GM18505 (cell line): ENCODE results near the gene ABCC8.
A peak's percentile ranks its signal among the peaks of the same experiment; 100 is the strongest.

ENCODE experiments used
- ATAC-seq: cut with Tn5 transposase; IDR thresholded peaks from one replicate; pipeline ENCODE4 v1.9.1; 2021; ENCODE audit not compliant: unreplicated experiment
- POLR2A ChIP-seq: IDR thresholded peaks from 4 replicates; pipeline ENCODE4 v1.6.1; 2011; ENCODE audit warnings: borderline replicate concordance; ENCODE audit not compliant: insufficient read depth, insufficient read length; ENCODE audit errors: extremely low read depth

Gene ABCC8

GRCh38 chr11:17394743-17395390 lies 81.8 kb downstream of the ABCC8 start:
- no peak for ATAC-seq
- no peak for TF ChIP-seq POLR2A

GRCh38 chr11:17393472-17393871 lies 83.2 kb downstream of the ABCC8 start:
- ATAC-seq, result no peak
- no peak for TF ChIP-seq POLR2A

GRCh38 chr11:17392872-17393271 lies 83.8 kb downstream of the ABCC8 start:
- no peak for ATAC-seq
- TF ChIP-seq POLR2A, result no peak

- TF ChIP-seq POLR2A, result no peak
- no peak for ATAC-seq
These were observed 84.9 kb downstream of the ABCC8 start for GRCh38 chr11:17391493-17392355.

- TF ChIP-seq POLR2A, result no peak
- ATAC-seq, result no peak
These were observed 86.5 kb downstream of the ABCC8 start for GRCh38 chr11:17389957-17390649.

GRCh38 chr11:17389211-17389956 lies 87.3 kb downstream of the ABCC8 start:
- ATAC-seq, result peak; percentile 59
- TF ChIP-seq POLR2A, result no peak

- no peak for TF ChIP-seq POLR2A
- peak; percentile 40 for ATAC-seq
These were observed 87.9 kb downstream of the ABCC8 start, which contains the start of gene KCNJ11 for GRCh38 chr11:17388609-17389210. Gene KCNJ11, minus strand, starts transcription at chr11:17388659. Its CDS starts 568 bp downstream, at chr11:17388091.

- ATAC-seq, result no peak
- no peak for TF ChIP-seq POLR2A
These were observed 88.8 kb downstream of the ABCC8 start for GRCh38 chr11:17387811-17388210.

- no peak for TF ChIP-seq POLR2A
- no peak for ATAC-seq
These were observed 89.4 kb downstream of the ABCC8 start for GRCh38 chr11:17387254-17387653.

GRCh38 chr11:17386331-17387084 lies 90.1 kb downstream of the ABCC8 start:
- peak; percentile 59 for ATAC-seq
- no peak for TF ChIP-seq POLR2A

- no peak for TF ChIP-seq POLR2A
These were observed 90.7 kb downstream of the ABCC8 start for GRCh38 chr11:17385926-17386325.

GRCh38 chr11:17385492-17385891 lies 91.2 kb downstream of the ABCC8 start:
- TF ChIP-seq POLR2A, result no peak
- no peak for ATAC-seq

More at GRCh38 chr11:17385926-17386325, 90.7 kb downstream of the ABCC8 start:
- no peak for ATAC-seq
